ENCODE measurements around the gene COBL. TPM values are rescaled to one million over a fixed set of nuclear protein-coding genes. Genes with fewer than 3 reads are reported as not detected.
"Not testable (repeated sequence)": the region's sequence is repeated elsewhere in the genome, so short reads cannot be mapped to it uniquely, and the experiment has no call there.

Gene COBL
- total RNA-seq, 2 experiments from 2014 or later: not detected

DNA sequence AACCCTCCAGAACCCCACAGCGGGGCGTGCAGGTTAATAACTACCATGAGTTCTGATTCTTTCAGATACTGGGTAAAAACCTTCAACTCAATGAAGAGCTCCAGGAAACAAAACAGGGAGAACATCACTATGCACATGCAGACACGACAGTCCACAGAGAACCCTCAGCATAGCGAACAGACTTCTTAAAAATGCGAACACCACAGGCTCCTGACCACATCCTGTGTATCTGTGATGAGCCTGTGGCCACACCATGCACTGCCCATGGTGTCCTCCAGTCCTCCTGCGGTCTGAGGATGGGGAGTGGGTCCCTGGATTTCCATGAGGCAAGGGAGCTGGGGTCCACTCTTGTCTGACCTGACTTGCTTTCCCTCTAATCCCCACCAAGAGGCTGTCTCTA, 107.2 kb downstream of the COBL start:
- H3K27me3 Mint-ChIP-seq (ENCODE audit: low read depth): no peaks in the 10 kb centered on the region
- H3K36me3 Mint-ChIP-seq (ENCODE audit: low read depth): no peaks in the 10 kb centered on the region
- intact Hi-C loops (cut with micrococcal nuclease): no loop called here
- CTCF ChIA-PET: interaction anchor here (0.8 kb wide), 1 partner anchor 17 kb away, joined by 3 read pairs; no protein-coding TSS in a partner anchor
- no peak overlapping the region for H3K27ac Mint-ChIP-seq
- peaks cover 7% of the 10 kb centered on the region for H3K9me3 Mint-ChIP-seq
- no peak overlapping the region for H3K4me3 Mint-ChIP-seq
- no peaks in the 10 kb centered on the region for H3K4me1 Mint-ChIP-seq (ENCODE audit: low read depth)
- DNase-seq: no peak

DNA sequence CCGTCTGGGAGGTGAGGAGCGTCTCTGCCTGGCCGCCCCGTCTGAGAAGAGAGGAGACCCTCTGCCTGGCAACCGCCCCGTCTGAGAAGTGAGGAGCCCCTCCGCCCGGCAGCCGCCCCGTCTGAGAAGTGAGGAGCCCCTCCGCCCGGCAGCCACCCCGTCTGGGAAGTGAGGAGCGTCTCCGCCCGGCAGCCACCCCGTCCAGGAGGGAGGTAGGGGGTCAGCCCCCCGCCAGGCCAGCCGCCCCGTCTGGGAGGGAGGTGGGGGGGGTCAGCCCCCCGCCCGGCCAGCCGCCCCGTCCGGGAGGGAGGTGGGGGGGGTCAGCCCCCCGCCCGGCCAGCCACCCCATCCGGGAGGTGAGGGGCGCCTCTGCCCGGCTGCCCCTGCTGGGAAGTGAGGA, 108.5 kb downstream of the COBL start:
- H3K4me1 Mint-ChIP-seq (ENCODE audit: low read depth); H3K27ac Mint-ChIP-seq; H3K4me3 Mint-ChIP-seq; H3K36me3 Mint-ChIP-seq (ENCODE audit: low read depth); H3K27me3 Mint-ChIP-seq (ENCODE audit: low read depth); DNase-seq; CTCF ChIA-PET; H3K9me3 Mint-ChIP-seq; intact Hi-C loops (cut with micrococcal nuclease): not testable (repeated sequence)

DNA sequence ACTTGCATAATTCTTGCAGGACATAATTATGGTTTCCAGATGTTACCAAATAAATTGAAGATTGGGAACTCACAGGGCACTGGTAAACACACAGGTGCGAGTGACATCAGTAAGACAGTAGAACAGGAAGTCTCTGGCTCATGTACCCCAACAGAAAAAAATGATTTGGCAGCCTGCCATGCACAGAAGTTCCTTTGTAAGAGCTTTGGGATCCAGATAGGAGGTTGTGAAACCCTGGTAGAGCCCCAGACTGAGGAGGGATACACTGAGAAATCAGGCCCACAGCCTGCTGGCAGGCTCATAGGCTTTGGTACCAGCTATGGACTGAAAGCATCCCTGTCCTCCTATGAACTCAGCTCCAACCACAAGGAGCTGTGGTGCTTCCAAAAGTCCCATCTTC, 118.0 kb downstream of the COBL start:
- no peaks in the 10 kb centered on the region for H3K36me3 Mint-ChIP-seq (ENCODE audit: low read depth)
- peaks cover 23% of the 10 kb centered on the region for H3K27me3 Mint-ChIP-seq (ENCODE audit: low read depth)
- H3K4me3 Mint-ChIP-seq: no peak overlapping the region
- H3K9me3 Mint-ChIP-seq: peaks cover 4% of the 10 kb centered on the region
- no peaks in the 10 kb centered on the region for H3K4me1 Mint-ChIP-seq (ENCODE audit: low read depth)
- intact Hi-C loops (cut with micrococcal nuclease): no loop called here
- H3K27ac Mint-ChIP-seq: no peak overlapping the region
- no peak for DNase-seq
- CTCF ChIA-PET: interaction anchor here (1.7 kb wide), 1 partner anchor 36 kb away, joined by 7 read pairs; no protein-coding TSS in a partner anchor

DNA sequence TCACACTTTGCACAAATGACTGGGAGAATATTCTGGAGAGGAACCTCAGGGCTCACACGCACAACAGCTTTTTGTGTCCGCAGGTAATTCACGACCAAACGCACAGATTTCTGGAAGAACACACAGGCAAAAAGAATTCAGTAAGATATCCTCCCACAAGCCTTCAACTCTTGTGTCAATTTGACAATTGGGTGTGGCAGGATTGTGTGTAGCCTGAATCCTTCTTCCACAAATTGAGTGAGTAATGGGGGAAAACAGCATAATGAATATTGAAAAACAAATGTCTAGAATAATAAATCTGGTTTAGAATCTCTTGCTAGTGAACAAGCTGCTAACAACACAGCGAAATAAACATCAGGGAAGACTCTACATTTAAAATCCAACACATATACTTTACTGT, 125.6 kb downstream of the COBL start:
- no peak overlapping the region for H3K27ac Mint-ChIP-seq
- no peak for DNase-seq
- H3K4me3 Mint-ChIP-seq: no peak overlapping the region
- CTCF ChIA-PET: interaction anchor here (1.7 kb wide), 1 partner anchor 28 kb away, joined by 7 read pairs; no protein-coding TSS in a partner anchor
- intact Hi-C loops (cut with micrococcal nuclease): no loop called here
- H3K9me3 Mint-ChIP-seq: no peaks in the 10 kb centered on the region
- peaks cover 7% of the 10 kb centered on the region for H3K27me3 Mint-ChIP-seq (ENCODE audit: low read depth)
- no peaks in the 10 kb centered on the region for H3K4me1 Mint-ChIP-seq (ENCODE audit: low read depth)
- H3K36me3 Mint-ChIP-seq (ENCODE audit: low read depth): no peaks in the 10 kb centered on the region

DNA sequence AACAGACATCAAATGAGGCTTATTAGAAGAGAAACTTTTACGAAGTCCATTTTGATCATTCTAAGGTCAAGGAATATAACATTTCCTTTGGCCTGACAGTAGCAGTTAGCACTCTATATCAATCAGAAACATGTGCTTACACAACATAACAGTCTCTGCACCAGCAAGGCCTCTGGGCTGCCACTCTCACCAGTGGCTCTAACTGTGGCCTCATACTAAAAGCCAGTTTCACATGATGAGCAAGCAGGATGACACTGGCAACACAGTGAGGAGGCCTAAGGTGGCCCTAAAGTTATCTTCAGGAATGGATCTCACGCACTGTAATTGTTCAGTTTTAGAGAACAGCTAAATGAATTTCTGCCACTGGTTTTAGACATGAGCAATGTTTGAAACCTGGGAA, 126.8 kb downstream of the COBL start:
- H3K4me1 Mint-ChIP-seq (ENCODE audit: low read depth): no peaks in the 10 kb centered on the region
- peaks cover 6% of the 10 kb centered on the region for H3K27me3 Mint-ChIP-seq (ENCODE audit: low read depth)
- intact Hi-C loops (cut with micrococcal nuclease): no loop called here
- DNase-seq: no peak
- H3K9me3 Mint-ChIP-seq: no peaks in the 10 kb centered on the region
- no peak overlapping the region for H3K4me3 Mint-ChIP-seq
- no peak overlapping the region for H3K27ac Mint-ChIP-seq
- CTCF ChIA-PET: interaction anchor here (1.7 kb wide), 1 partner anchor 27 kb away, joined by 7 read pairs; no protein-coding TSS in a partner anchor
- H3K36me3 Mint-ChIP-seq (ENCODE audit: low read depth): no peaks in the 10 kb centered on the region

DNA sequence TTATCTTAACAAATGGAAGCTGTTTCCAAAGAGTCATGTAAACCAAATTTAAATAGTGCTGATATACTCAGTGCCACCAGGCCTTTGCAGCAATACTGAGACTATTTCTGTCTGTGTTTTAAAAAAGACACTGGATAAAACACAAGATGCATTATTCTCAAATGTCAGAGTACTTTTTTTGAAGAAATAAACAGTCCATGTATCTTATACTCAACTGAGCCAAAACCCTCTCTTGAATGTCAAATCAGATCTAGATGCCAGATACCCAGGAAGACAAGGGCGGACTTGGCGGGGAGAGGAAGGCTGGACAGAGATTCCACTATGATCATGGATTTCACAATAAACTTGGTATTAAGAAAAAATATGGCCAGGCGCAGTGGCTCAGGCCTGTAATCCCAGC, 127.6 kb downstream of the COBL start:
- CTCF ChIA-PET: interaction anchor here (1.7 kb wide), 1 partner anchor 26 kb away, joined by 7 read pairs; no protein-coding TSS in a partner anchor
- Mint-ChIP-seq H3K27me3 (ENCODE audit: low read depth) (peaks cover 6% of the 10 kb centered on the region), H3K27ac (no peak overlapping the region), H3K4me3 (no peak overlapping the region), H3K36me3 (ENCODE audit: low read depth) (no peaks in the 10 kb centered on the region), H3K9me3 (no peaks in the 10 kb centered on the region), H3K4me1 (ENCODE audit: low read depth) (no peaks in the 10 kb centered on the region)
- intact Hi-C loops (cut with micrococcal nuclease): no loop called here
- DNase-seq: no peak

DNA sequence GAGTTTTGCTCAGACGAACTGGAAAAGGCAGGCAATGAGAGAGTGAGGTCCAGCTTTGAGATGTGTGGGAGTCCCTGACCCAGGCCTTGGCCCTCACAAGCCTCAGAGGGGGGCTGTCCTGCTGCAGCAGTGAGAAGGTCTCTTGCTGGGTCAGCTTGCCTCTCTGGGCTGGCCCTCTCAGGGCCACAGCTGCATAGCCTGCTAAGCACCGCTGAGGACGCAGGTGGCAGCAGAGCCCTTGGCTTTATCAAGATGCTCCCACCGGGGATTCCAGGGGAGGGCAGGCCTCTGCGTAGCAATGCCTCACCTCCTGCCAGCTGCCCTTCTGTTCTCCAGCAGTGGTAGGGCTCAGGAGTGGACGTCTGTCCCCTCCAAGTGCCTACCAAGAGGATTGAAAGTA, 128.7 kb downstream of the COBL start:
- H3K4me3 Mint-ChIP-seq: no peak overlapping the region
- intact Hi-C loops (cut with micrococcal nuclease): no loop called here
- no peak for DNase-seq
- no peaks in the 10 kb centered on the region for H3K4me1 Mint-ChIP-seq (ENCODE audit: low read depth)
- H3K27me3 Mint-ChIP-seq (ENCODE audit: low read depth): peaks cover 6% of the 10 kb centered on the region
- H3K27ac Mint-ChIP-seq: no peak overlapping the region
- CTCF ChIA-PET: interaction anchor here (0.9 kb wide), 1 partner anchor 27 kb away, joined by 3 read pairs; no protein-coding TSS in a partner anchor
- H3K9me3 Mint-ChIP-seq: no peaks in the 10 kb centered on the region
- no peaks in the 10 kb centered on the region for H3K36me3 Mint-ChIP-seq (ENCODE audit: low read depth)

DNA sequence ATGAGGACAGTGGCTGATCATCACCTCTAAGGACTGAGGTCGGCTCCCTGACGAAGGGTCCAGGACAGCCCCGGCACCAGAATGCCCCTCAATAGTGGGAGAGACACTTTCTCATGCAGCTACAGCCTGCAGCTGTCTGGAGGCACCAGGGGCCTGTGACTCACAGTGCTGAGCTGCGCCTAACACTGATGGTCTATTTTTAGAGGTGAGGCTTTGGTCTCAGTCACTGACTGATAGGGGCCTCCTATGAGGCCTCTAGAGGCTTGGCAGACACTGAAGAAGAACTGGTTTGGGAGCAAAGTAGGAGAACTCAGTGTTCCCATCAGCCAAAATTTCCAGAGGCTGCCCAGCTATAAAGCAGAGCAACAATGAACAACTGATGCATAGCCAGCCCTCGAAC, 130.1 kb downstream of the COBL start:
- Mint-ChIP-seq H3K27me3 (ENCODE audit: low read depth) (peaks cover 13% of the 10 kb centered on the region), H3K9me3 (no peaks in the 10 kb centered on the region), H3K36me3 (ENCODE audit: low read depth) (no peaks in the 10 kb centered on the region), H3K4me1 (ENCODE audit: low read depth) (no peaks in the 10 kb centered on the region), H3K4me3 (no peak overlapping the region), H3K27ac (no peak overlapping the region)
- intact Hi-C loops (cut with micrococcal nuclease): no loop called here
- no peak for DNase-seq
- CTCF ChIA-PET: no interaction called here

DNA sequence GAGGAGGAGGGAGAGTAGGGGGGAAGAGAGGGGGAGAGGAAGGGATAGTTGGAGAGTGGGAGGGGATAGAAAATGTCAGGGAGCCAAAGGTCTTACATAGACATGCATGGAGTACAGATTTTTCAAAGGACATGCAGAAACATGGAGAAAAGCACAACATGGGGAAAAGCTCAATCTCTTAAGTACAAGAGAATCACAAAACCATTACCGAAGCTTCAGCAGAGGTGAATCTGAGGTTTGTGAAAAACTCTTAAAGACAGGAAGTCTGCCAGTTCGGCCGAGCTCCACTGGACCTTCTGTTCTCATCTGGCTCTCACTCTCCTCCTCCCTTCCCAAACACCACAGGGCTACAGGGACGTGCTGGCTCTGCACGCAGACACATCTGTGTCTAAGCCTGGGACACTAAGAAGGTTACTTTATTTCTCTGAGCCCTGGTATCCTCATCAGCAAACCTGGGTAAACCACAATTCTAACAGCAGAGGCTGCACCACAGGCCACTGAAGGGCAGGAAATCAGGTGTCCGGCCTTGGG, 133.9 kb downstream of the COBL start:
- no peaks in the 10 kb centered on the region for H3K4me1 Mint-ChIP-seq (ENCODE audit: low read depth)
- H3K27ac Mint-ChIP-seq: no peak overlapping the region
- H3K27me3 Mint-ChIP-seq (ENCODE audit: low read depth): peaks cover 12% of the 10 kb centered on the region
- CTCF ChIA-PET: interaction anchor here (0.6 kb wide), 1 partner anchor 34 kb away, joined by 3 read pairs; no protein-coding TSS in a partner anchor
- H3K4me3 Mint-ChIP-seq: no peak overlapping the region
- intact Hi-C loops (cut with micrococcal nuclease): no loop called here
- no peak for DNase-seq
- no peaks in the 10 kb centered on the region for H3K9me3 Mint-ChIP-seq
- H3K36me3 Mint-ChIP-seq (ENCODE audit: low read depth): no peaks in the 10 kb centered on the region

DNA sequence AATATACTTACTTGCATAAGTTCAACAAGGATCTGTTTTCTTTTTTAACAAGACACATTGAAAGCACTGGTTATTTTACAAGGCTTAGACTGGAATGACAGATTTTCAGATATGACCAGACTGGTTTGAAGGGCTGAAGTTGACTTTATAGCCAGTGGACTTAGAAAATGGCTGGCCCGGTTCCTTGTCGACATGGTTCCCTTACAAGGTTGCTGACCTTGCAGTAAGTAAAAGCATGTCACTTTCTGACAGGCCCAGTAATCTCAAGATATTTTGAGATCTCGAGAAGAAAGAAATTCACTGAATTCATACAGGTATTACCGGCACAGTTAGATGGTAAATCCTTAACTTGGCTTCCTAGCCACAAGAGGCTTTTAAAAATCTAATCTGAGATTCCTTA, 136.5 kb downstream of the COBL start:
- H3K27me3 Mint-ChIP-seq (ENCODE audit: low read depth): peaks cover 13% of the 10 kb centered on the region
- H3K9me3 Mint-ChIP-seq: no peaks in the 10 kb centered on the region
- no peaks in the 10 kb centered on the region for H3K4me1 Mint-ChIP-seq (ENCODE audit: low read depth)
- CTCF ChIA-PET: no interaction called here
- no peak for DNase-seq
- no peak overlapping the region for H3K4me3 Mint-ChIP-seq
- intact Hi-C loops (cut with micrococcal nuclease): no loop called here
- no peaks in the 10 kb centered on the region for H3K36me3 Mint-ChIP-seq (ENCODE audit: low read depth)
- H3K27ac Mint-ChIP-seq: no peak overlapping the region

DNA sequence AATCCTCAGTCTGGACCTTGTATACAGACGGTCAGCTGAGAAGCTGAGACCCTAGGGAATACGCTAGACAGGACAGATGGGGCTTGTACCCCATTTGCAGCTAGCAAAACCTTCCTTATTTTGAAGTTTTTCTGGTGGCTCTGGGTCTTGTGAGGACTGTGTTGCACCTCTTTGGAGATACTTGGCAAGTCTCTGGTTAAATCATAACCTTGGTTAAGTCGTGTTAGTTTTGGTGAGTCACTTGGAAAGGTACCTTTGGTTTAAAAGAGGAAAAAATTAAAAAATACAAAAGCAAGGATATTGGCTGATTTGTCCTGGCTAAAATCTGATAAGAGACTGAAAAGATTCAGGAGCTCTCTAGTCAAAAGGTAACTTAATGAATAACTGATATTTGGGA, 140.6 kb downstream of the COBL start:
- no peak overlapping the region for H3K4me3 Mint-ChIP-seq
- no peak overlapping the region for H3K27ac Mint-ChIP-seq
- intact Hi-C loops (cut with micrococcal nuclease): no loop called here
- CTCF ChIA-PET: interaction anchor here (1.0 to 1.2 kb wide), 2 partner anchors 13 to 15 kb away, joined by 3 to 4 read pairs; no protein-coding TSS in a partner anchor
- H3K27me3 Mint-ChIP-seq (ENCODE audit: low read depth): peaks cover 1% of the 10 kb centered on the region
- no peaks in the 10 kb centered on the region for H3K36me3 Mint-ChIP-seq (ENCODE audit: low read depth)
- H3K4me1 Mint-ChIP-seq (ENCODE audit: low read depth): no peaks in the 10 kb centered on the region
- H3K9me3 Mint-ChIP-seq: no peaks in the 10 kb centered on the region
- no peak for DNase-seq

DNA sequence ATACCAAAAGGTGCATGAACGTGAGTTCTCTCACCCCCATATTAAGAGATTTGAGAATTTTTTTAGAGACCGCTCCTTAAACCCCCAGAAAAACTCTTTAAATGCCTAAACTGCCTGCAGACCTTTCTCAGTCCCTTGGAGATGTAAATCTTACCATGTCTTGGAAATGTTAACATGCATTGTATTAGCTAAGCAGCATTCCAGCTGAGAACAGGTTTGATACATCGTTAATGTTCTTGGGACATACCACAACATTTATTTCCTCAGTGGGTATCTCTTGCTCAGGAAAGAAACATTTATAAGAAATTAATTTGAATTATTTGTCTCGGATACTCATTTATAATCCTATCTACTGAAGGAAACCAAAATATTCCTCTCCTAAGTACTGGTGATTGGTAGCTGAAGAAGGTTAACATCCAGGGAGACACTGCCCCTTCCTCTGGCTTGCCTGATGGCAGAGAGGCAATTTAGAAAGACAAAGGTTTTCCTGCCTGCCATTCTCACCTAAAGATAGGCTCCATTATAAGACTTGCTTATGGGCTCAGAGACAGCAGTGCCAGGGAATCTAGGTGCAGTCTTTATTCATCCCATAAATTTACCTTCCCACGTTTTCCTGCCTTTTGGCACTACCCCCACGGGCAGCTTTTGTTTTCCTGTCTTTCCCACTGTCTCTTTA, 141.2 kb downstream of the COBL start:
- H3K9me3 Mint-ChIP-seq: no peaks in the 10 kb centered on the region
- no peaks in the 10 kb centered on the region for H3K4me1 Mint-ChIP-seq (ENCODE audit: low read depth)
- CTCF ChIA-PET: interaction anchor here (1.0 to 1.2 kb wide), 2 partner anchors 13 to 14 kb away, joined by 3 to 4 read pairs; no protein-coding TSS in a partner anchor

DNA sequence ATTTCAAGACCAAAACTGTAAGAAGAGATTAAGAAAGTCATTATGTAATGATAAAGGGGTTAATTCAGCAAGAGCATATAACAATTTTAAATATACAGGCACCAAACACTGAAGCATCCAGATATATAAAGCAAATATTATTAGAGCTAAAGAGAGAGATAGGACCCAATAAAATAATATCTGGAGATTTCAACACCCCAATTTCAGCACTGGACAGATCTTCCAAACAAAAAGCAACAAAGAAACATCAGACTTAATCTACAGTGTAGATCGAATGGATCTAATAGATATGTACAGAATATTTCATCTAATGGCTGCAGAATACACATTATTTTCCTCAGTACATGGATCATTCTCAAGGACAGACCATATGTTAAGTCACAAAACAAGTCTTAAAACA, 151.3 kb downstream of the COBL start:
- no peak for DNase-seq
- Mint-ChIP-seq H3K9me3 (no peaks in the 10 kb centered on the region), H3K4me1 (ENCODE audit: low read depth) (peaks cover 9% of the 10 kb centered on the region), H3K27ac (no peak overlapping the region), H3K4me3 (no peak overlapping the region), H3K27me3 (ENCODE audit: low read depth) (peaks cover 10% of the 10 kb centered on the region), H3K36me3 (ENCODE audit: low read depth) (no peaks in the 10 kb centered on the region)
- CTCF ChIA-PET: no interaction called here
- intact Hi-C loops (cut with micrococcal nuclease): no loop called here

More for the DNA sequence above, 141.2 kb downstream of the COBL start:
- Mint-ChIP-seq H3K36me3 (ENCODE audit: low read depth) (no peaks in the 10 kb centered on the region), H3K27me3 (ENCODE audit: low read depth) (peaks cover 1% of the 10 kb centered on the region), H3K4me3 (no peak overlapping the region), H3K27ac (no peak overlapping the region)
- intact Hi-C loops (cut with micrococcal nuclease): no loop called here
- DNase-seq: no peak
